CD14-positive monocyte (primary cell): ENCODE results near the gene TRPM2. TPM values are rescaled to one million over a fixed set of nuclear protein-coding genes. Genes with fewer than 3 reads are reported as not detected.

Source experiments
- DNase-seq, 3 donors: peaks; one replicate each; pipeline ENCODE4 v3.0.0-alpha.2; 2011 to 2022
- H2AFZ ChIP-seq: 2 replicates; pipeline ENCODE4 v1.6.0; 2012; ENCODE audit warnings: mild to moderate bottlenecking, low read depth, low read length, inconsistent platforms; ENCODE audit not compliant: insufficient read depth, poor library complexity, severe bottlenecking
- H3K27ac ChIP-seq, 2 donors: 1 replicate in 1 of 2; 2 replicates in 1 of 2; pipeline ENCODE4 v1.5.1; 2012 to 2013; ENCODE audit warnings: low read length in 2 of 2, control low read depth in 1 of 2, inconsistent platforms in 1 of 2, low read depth in 1 of 2, mild to moderate bottlenecking in 1 of 2
- H3K27me3 ChIP-seq, 2 donors: one replicate each; pipeline versions ENCODE4 v1.6.0 to v1.6.1; 2011 to 2013; ENCODE audit warnings: low read length in 2 of 2; ENCODE audit not compliant: control insufficient read depth in 2 of 2, insufficient read depth in 2 of 2
- H3K36me3 ChIP-seq, 2 donors: replicated peaks in 1 of 2; 1 replicate in 1 of 2; 2 replicates in 1 of 2; pipeline versions ENCODE4 v1.5.1 to v1.6.1; 2012 to 2013; ENCODE audit warnings: low read length in 2 of 2, control low read depth in 1 of 2, inconsistent platforms in 1 of 2, mild to moderate bottlenecking in 1 of 2; ENCODE audit not compliant: insufficient read depth in 2 of 2, control insufficient read depth in 1 of 2
- H3K4me1 ChIP-seq, 2 donors: 1 replicate in 1 of 2; 2 replicates in 1 of 2; pipeline versions ENCODE4 v1.5.1 to v1.6.1; 2012 to 2013; ENCODE audit warnings: low read length in 2 of 2, control low read depth in 1 of 2, inconsistent platforms in 1 of 2, mild to moderate bottlenecking in 1 of 2, moderate library complexity in 1 of 2; ENCODE audit not compliant: insufficient read depth in 2 of 2, control insufficient read depth in 1 of 2
- H3K4me2 ChIP-seq: replicated peaks from 2 replicates; pipeline ENCODE3; 2012; ENCODE audit warnings: low read length, moderate library complexity, mild to moderate bottlenecking; ENCODE audit not compliant: poor library complexity, severe bottlenecking; ENCODE audit errors: extremely low read depth
- H3K4me3 ChIP-seq, 3 experiments: fragments of 200-600 bp in 1 of 3; sonication (generic) in 1 of 3; replicated peaks in 1 of 3; 1 replicate in 2 of 3; 2 replicates in 1 of 3; pipeline ENCODE4 v1.5.1; 2011 to 2013; ENCODE audit warnings: low read length in 3 of 3, mild to moderate bottlenecking in 3 of 3, control low read depth in 2 of 3, low read depth in 2 of 3, inconsistent platforms in 1 of 3, moderate library complexity in 1 of 3
- H3K79me2 ChIP-seq: 2 replicates; pipeline ENCODE4 v1.6.0; 2012; ENCODE audit warnings: mild to moderate bottlenecking, control low read depth, inconsistent platforms, low read length, moderate library complexity; ENCODE audit not compliant: insufficient read depth
- H3K9ac ChIP-seq: 2 replicates; pipeline ENCODE4 v1.6.0; 2017; ENCODE audit warnings: low read length, mild to moderate bottlenecking; ENCODE audit not compliant: insufficient read depth, poor library complexity, severe bottlenecking
- H3K9me3 ChIP-seq, 2 donors: replicated peaks in 1 of 2; 1 replicate in 1 of 2; 2 replicates in 1 of 2; pipeline versions ENCODE4 v1.5.1 to v1.6.1; 2012 to 2013; ENCODE audit warnings: low read length in 2 of 2, control low read depth in 1 of 2; ENCODE audit not compliant: control insufficient read depth in 1 of 2, insufficient read depth in 1 of 2
- H4K20me1 ChIP-seq: 2 replicates; pipeline ENCODE4 v1.6.0; 2012; ENCODE audit warnings: mild to moderate bottlenecking, low read length, control low read depth, moderate library complexity; ENCODE audit not compliant: insufficient read depth
- H3K27ac Mint-ChIP-seq, 7 donors: one replicate each; pipeline ENCODE4 v1.8.0; 2020; ENCODE audit warnings: mild to moderate bottlenecking in 7 of 7, mixed read lengths in 7 of 7, moderate library complexity in 6 of 7, inconsistent platforms in 2 of 7
- H3K27me3 Mint-ChIP-seq, 3 donors: one replicate each; pipeline ENCODE4 v1.8.0; 2021 to 2022; ENCODE audit warnings: low read depth in 3 of 3, mild to moderate bottlenecking in 3 of 3, mixed read lengths in 3 of 3, moderate library complexity in 3 of 3, inconsistent platforms in 1 of 3
- H3K36me3 Mint-ChIP-seq, 2 donors: one replicate each; pipeline ENCODE4 v1.8.0; 2020; ENCODE audit warnings: mixed read lengths in 2 of 2, inconsistent platforms in 1 of 2, mild to moderate bottlenecking in 1 of 2
- H3K4me1 Mint-ChIP-seq: one replicate; pipeline ENCODE4 v1.8.0; 2020; ENCODE audit warnings: mild to moderate bottlenecking, mixed read lengths
- H3K4me3 Mint-ChIP-seq, 2 donors: one replicate each; pipeline ENCODE4 v1.8.0; 2020; ENCODE audit warnings: mild to moderate bottlenecking in 2 of 2, mixed read lengths in 2 of 2, moderate library complexity in 1 of 2
- H3K9me3 Mint-ChIP-seq, 7 donors: one replicate each; pipeline ENCODE4 v1.8.0; 2020 to 2022; ENCODE audit warnings: mixed read lengths in 7 of 7, mild to moderate bottlenecking in 6 of 7, moderate library complexity in 6 of 7, inconsistent platforms in 2 of 7
- CTCF ChIP-seq: fragments of 200-600 bp; IDR thresholded peaks from one replicate; pipeline ENCODE4 v1.8.0; 2022; ENCODE audit warnings: antibody characterized with exemption, mild to moderate bottlenecking
- WGBS: methylation state at CpG from one replicate; pipeline ENCODE4 v1.1.5; 2013; ENCODE audit warnings: missing lambda C conversion rate; ENCODE audit not compliant: insufficient coverage; 5-methylcytosine and 5-hydroxymethylcytosine counted together
- intact Hi-C, 2 donors: fragments of 100-400 bp; cut with micrococcal nuclease; formaldehyde crosslinking; loops; one replicate each; pipeline versions ENCODE4 v1.15.0 to v1.15.1; 2023
- polyA plus RNA-seq, 3 donors: library from polyadenylated mRNA; depleted of rRNA in 1 of 3; unstranded in 2 of 3; stranded (reverse) in 1 of 3; fragments of 300-500 nt in 2 of 3; fragments of >200 nt in 1 of 3; fragmentation: Illumina TruSeq in 2 of 3; gene quantifications; 1 replicate in 2 of 3; 2 replicates in 1 of 3; pipeline ENCODE4 v1.2.3, GENCODE V29; 2012 to 2021

TRPM2 gene
- polyA plus RNA-seq, 3 donors, result 7.6 to 21.6 (median 12.2) TPM

GRCh38 chr21:44354775-44355771 is 1.7 kb downstream of the TRPM2 start:
- peak overlapping the region; percentile 83 to 91 for H3K4me3 Mint-ChIP-seq
- H3K4me2 ChIP-seq, result peak overlapping the region; percentile 83
- H3K36me3 ChIP-seq, result peaks cover 24 to 30% of the 10 kb centered on the region in 2 donors
- H3K79me2 ChIP-seq, result peaks cover 57% of the 10 kb centered on the region
- H3K27me3 ChIP-seq, result no peaks in the 10 kb centered on the region
- peaks cover 79 to 100% of the 10 kb centered on the region in 2 donors for H3K4me1 ChIP-seq
- WGBS, result 39% methylated on average over 17 of the region's 24 CpGs
- H3K9ac ChIP-seq, result peak overlapping the region; percentile 82
- H4K20me1 ChIP-seq, result no peaks in the 10 kb centered on the region
- peaks cover 32 to 47% of the 10 kb centered on the region in 2 donors for H3K36me3 Mint-ChIP-seq
- H3K9me3 ChIP-seq, result no peaks in the 10 kb centered on the region
- H3K27ac Mint-ChIP-seq, result peak overlapping the region; percentile 91 to 99 (median 98)
- TF ChIP-seq CTCF, result no peak
- H3K27ac ChIP-seq, result peak overlapping the region; percentile 97 to 99
- intact Hi-C loops, result loop anchor here in 1 of 2 donors (2.0 to 5.0 kb wide), 2 partner anchors 14 to 1197 kb away; no protein-coding TSS in a partner anchor
- H3K4me1 Mint-ChIP-seq, result peaks cover 77% of the 10 kb centered on the region
- H3K9me3 Mint-ChIP-seq, result peaks cover 0 to 14% (median 0%) of the 10 kb centered on the region in 7 donors
- DNase-seq, result peak in 2 of 3 donors; percentile 73 to 80
- peak overlapping the region; percentile 65 for H2AFZ ChIP-seq
- H3K27me3 Mint-ChIP-seq, result peaks cover 0 to 12% (median 7%) of the 10 kb centered on the region in 3 donors
- peak overlapping the region; percentile 23 to 77 (median 45) for H3K4me3 ChIP-seq

GRCh38 chr21:44356160-44356559 is 2.7 kb downstream of the TRPM2 start:
- peak overlapping the region in 1 of 2 donors; percentile 63 for H3K27ac ChIP-seq
- H3K4me1 Mint-ChIP-seq, result peaks cover 84% of the 10 kb centered on the region
- intact Hi-C loops, result no loop called here
- peaks cover 33 to 47% of the 10 kb centered on the region in 2 donors for H3K36me3 Mint-ChIP-seq
- no peaks in the 10 kb centered on the region for H3K9me3 ChIP-seq
- H3K27me3 ChIP-seq, result no peaks in the 10 kb centered on the region
- peaks cover 0 to 7% (median 3%) of the 10 kb centered on the region in 3 donors for H3K27me3 Mint-ChIP-seq
- no peak overlapping the region for H3K4me2 ChIP-seq
- H3K4me3 ChIP-seq, result no peak overlapping the region
- TF ChIP-seq CTCF, result no peak
- no peak overlapping the region for H3K9ac ChIP-seq
- no peaks in the 10 kb centered on the region for H4K20me1 ChIP-seq
- H3K36me3 ChIP-seq, result peaks cover 24 to 30% of the 10 kb centered on the region in 2 donors
- H3K27ac Mint-ChIP-seq, result peak overlapping the region in 6 of 7 donors; percentile 75 to 93 (median 80)
- H2AFZ ChIP-seq, result no peak overlapping the region
- peaks cover 0 to 14% (median 0%) of the 10 kb centered on the region in 7 donors for H3K9me3 Mint-ChIP-seq
- H3K4me3 Mint-ChIP-seq, result no peak overlapping the region
- H3K79me2 ChIP-seq, result peaks cover 54% of the 10 kb centered on the region
- DNase-seq, result no peak
- H3K4me1 ChIP-seq, result peaks cover 83 to 100% of the 10 kb centered on the region in 2 donors
- 96% methylated on average over 8 of the region's 11 CpGs for WGBS
